ENCODE measurements around the gene CD320. TPM values are rescaled to one million over a fixed set of nuclear protein-coding genes. Genes with fewer than 3 reads are reported as not detected.

CD320 gene
- total RNA-seq, 4 donors from 2014 or later, result 11.8 to 41.0 (median 22.3) TPM

DNA sequence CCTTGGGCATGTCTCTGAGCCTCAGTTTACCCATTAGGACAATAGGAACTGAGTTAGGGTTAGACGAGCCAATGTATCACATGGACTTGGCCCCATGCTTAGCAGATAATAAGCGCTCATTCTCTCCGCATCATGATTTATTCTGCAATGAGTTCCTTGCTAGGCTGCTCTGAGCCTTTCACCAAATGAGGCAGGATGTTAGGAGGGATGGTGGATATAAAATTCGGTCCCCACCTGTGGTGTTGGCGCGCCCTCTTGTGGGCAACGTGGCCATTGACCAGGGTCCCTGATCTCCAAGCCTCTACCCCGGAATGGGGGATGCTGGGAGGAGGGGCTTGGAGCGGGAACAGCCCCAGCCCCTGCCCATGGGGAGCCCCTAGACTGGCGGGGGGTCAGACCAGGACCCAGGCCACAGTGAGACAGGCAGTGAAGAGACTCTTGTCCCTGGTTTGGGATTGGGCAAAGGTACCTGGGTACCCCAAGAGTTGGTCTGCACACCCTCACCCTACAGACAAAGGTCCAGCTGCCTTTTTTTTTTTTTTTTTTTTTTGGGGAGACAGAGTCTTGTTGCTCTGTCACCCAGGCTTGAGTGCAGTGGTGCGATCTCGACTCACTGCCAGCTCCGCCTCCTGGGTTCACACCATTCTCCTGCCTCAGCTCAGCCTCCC is 55.1 kb downstream of the CD320 start:
- H3K4me1 ChIP-seq, result peaks cover 16% of the 10 kb centered on the region
- TF ChIP-seq, protein P1, sequence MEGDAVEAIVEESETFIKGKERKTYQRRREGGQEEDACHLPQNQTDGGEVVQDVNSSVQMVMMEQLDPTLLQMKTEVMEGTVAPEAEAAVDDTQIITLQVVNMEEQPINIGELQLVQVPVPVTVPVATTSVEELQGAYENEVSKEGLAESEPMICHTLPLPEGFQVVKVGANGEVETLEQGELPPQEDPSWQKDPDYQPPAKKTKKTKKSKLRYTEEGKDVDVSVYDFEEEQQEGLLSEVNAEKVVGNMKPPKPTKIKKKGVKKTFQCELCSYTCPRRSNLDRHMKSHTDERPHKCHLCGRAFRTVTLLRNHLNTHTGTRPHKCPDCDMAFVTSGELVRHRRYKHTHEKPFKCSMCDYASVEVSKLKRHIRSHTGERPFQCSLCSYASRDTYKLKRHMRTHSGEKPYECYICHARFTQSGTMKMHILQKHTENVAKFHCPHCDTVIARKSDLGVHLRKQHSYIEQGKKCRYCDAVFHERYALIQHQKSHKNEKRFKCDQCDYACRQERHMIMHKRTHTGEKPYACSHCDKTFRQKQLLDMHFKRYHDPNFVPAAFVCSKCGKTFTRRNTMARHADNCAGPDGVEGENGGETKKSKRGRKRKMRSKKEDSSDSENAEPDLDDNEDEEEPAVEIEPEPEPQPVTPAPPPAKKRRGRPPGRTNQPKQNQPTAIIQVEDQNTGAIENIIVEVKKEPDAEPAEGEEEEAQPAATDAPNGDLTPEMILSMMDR (IDR thresholded peaks at IDR 0.05), result peak; percentile 82 to 86
- TF ChIP-seq POLR2AphosphoS5 (IDR thresholded peaks at IDR 0.05) (peak in 1 of 3 donors; percentile 16), EP300 (IDR thresholded peaks at IDR 0.05) (no peak)

More for the DNA sequence above, 55.1 kb downstream of the CD320 start:
- 43% methylated on average over 9 of the region's 13 CpGs for whole genome bisulfite sequencing
- Histone ChIP-seq H3K36me3 (peaks cover 39% of the 10 kb centered on the region), H3K27me3 (no peaks in the 10 kb centered on the region), H3K9me3 (no peaks in the 10 kb centered on the region), H3K4me3 (no peak overlapping the region), H3K27ac (no peak overlapping the region)
- peak; percentile 90 for DNase-seq (ENCODE audit: low spot score in 2 of 2)

Other genes with a start within 250 kb of the CD320 start
- under 1 TPM in 2 of 4 donors, not detected in 2; 0.05 to 0.17 TPM for gene FBN3, start 158.8 kb downstream of the CD320 start, total RNA-seq
- gene CERS4, start 99.0 kb downstream of the CD320 start, total RNA-seq, result 100 to 1,000 TPM in 3 of 4 donors, 10 to 100 TPM in 1; 84.6 to 132 (median 118) TPM
- 10 to 100 TPM; 23.3 to 38.7 (median 25.2) TPM for gene NDUFA7, start 13.0 kb upstream of the CD320 start, total RNA-seq
- 1,000 to 10,000 TPM in 1 of 4 donors, 100 to 1,000 TPM in 3; 464 to 1,363 (median 834) TPM for gene RPS28, start 13.1 kb upstream of the CD320 start, total RNA-seq
- gene KANK3, start 34.9 kb upstream of the CD320 start, total RNA-seq, result 1 to 10 TPM in 3 of 4 donors, under 1 TPM in 1; 0.83 to 7.9 (median 4.3) TPM
- 10 to 100 TPM; 15.3 to 56.4 (median 19.1) TPM for gene ANGPTL4, start 55.8 kb upstream of the CD320 start, total RNA-seq
- gene RAB11B, start 82.0 kb upstream of the CD320 start, total RNA-seq, result 100 to 1,000 TPM in 1 of 4 donors, 10 to 100 TPM in 3; 44.8 to 104 (median 57.8) TPM
- 10 to 100 TPM; 47.4 to 99.0 (median 90.8) TPM for gene MARCHF2, start 104.9 kb upstream of the CD320 start, total RNA-seq
- 100 to 1,000 TPM in 3 of 4 donors, 10 to 100 TPM in 1; 85.5 to 128 (median 121) TPM for gene HNRNPM, start 136.6 kb upstream of the CD320 start, total RNA-seq
- gene PRAM1, start 194.3 kb upstream of the CD320 start, total RNA-seq, result 1 to 10 TPM in 1 of 4 donors, under 1 TPM in 2, not detected in 1; 0.25 to 2.3 (median 0.34) TPM
- gene ZNF414, start 205.8 kb upstream of the CD320 start, total RNA-seq, result 10 to 100 TPM; 10.4 to 43.7 (median 18.0) TPM